HEK293 (cell line): ENCODE measurements around the gene UBASH3B.

ENCODE experiments used
- HOXC10 ChIP-seq: sonication (generic); formaldehyde crosslinking; IDR thresholded peaks from 2 replicates; pipeline ENCODE4 v1.8.1; 2023; ENCODE audit warnings: mild to moderate bottlenecking, missing genetic modification reagents
- KLF8 ChIP-seq: fragments of 450-650 bp; formaldehyde crosslinking; IDR thresholded peaks from 2 replicates; pipeline ENCODE4 v1.5.1; 2016; ENCODE audit warnings: missing biosample characterization, missing genetic modification characterization
- MEIS1 ChIP-seq: sonication (generic); formaldehyde crosslinking; IDR thresholded peaks from 2 replicates; pipeline ENCODE4 v1.8.1; 2022; ENCODE audit warnings: missing genetic modification reagents, mild to moderate bottlenecking, borderline replicate concordance
- OVOL3 ChIP-seq: fragments of 450-650 bp; formaldehyde crosslinking; IDR thresholded peaks from 2 replicates; pipeline ENCODE4 v1.5.1; 2016; ENCODE audit warnings: missing biosample characterization, missing genetic modification characterization
- PBX3 ChIP-seq: sonication (generic); formaldehyde crosslinking; IDR thresholded peaks from 2 replicates; pipeline ENCODE4 v1.8.1; 2022; ENCODE audit warnings: mild to moderate bottlenecking, moderate library complexity, missing genetic modification reagents
- PRDM4 ChIP-seq: fragments of 450-650 bp; formaldehyde crosslinking; IDR thresholded peaks from 2 replicates; pipeline ENCODE4 v1.5.1; 2017; ENCODE audit warnings: missing biosample characterization, missing genetic modification characterization
- PRDM6 ChIP-seq: fragments of 450-650 bp; formaldehyde crosslinking; IDR thresholded peaks from 2 replicates; pipeline ENCODE4 v1.5.1; 2017; ENCODE audit warnings: missing biosample characterization, missing genetic modification characterization
- SCRT1 ChIP-seq: fragments of 450-650 bp; formaldehyde crosslinking; IDR thresholded peaks from 2 replicates; pipeline ENCODE4 v1.5.1; 2016; ENCODE audit warnings: missing biosample characterization, missing genetic modification characterization, borderline replicate concordance
- SP7 ChIP-seq: fragments of 450-650 bp; formaldehyde crosslinking; IDR thresholded peaks from 2 replicates; pipeline ENCODE4 v1.5.1; 2016; ENCODE audit warnings: missing biosample characterization, missing genetic modification characterization
- TCF7L2 ChIP-seq: IDR thresholded peaks from 2 replicates; pipeline ENCODE4 v1.6.1; 2011; ENCODE audit warnings: low read depth, mild to moderate bottlenecking, inconsistent platforms, low read length, moderate library complexity, borderline replicate concordance
- ZBTB11 ChIP-seq: fragments of 450-650 bp; formaldehyde crosslinking; conservative IDR thresholded peaks from 2 replicates; pipeline ENCODE4 v1.5.1; 2016; ENCODE audit warnings: low read depth, missing biosample characterization, missing genetic modification characterization
- ZBTB44 ChIP-seq: fragments of 450-650 bp; IDR thresholded peaks from 2 replicates; pipeline ENCODE4 v1.5.1; 2018; ENCODE audit warnings: missing biosample characterization, mild to moderate bottlenecking, missing genetic modification characterization
- ZBTB48 ChIP-seq: fragments of 450-650 bp; formaldehyde crosslinking; IDR thresholded peaks from 2 replicates; pipeline ENCODE4 v1.5.1; 2016; ENCODE audit warnings: missing biosample characterization, missing genetic modification characterization
- ZEB2 ChIP-seq: fragments of 450-650 bp; formaldehyde crosslinking; IDR thresholded peaks from 2 replicates; pipeline ENCODE4 v1.5.1; 2016; ENCODE audit warnings: missing biosample characterization, missing genetic modification characterization
- ZNF114 ChIP-seq: fragments of 450-650 bp; formaldehyde crosslinking; IDR thresholded peaks from 2 replicates; pipeline ENCODE4 v1.5.0; 2017; ENCODE audit warnings: missing biosample characterization, missing genetic modification characterization
- ZNF211 ChIP-seq: fragments of 450-650 bp; formaldehyde crosslinking; IDR thresholded peaks from 2 replicates; pipeline ENCODE4 v1.5.1; 2016; ENCODE audit warnings: low read depth, missing biosample characterization, missing genetic modification characterization
- ZNF26 ChIP-seq: fragments of 450-650 bp; formaldehyde crosslinking; IDR thresholded peaks from 2 replicates; pipeline ENCODE4 v1.5.1; 2016; ENCODE audit warnings: missing biosample characterization, missing genetic modification characterization
- ZNF449 ChIP-seq: fragments of 450-650 bp; formaldehyde crosslinking; IDR thresholded peaks from 2 replicates; pipeline ENCODE4 v1.5.1; 2017; ENCODE audit warnings: missing biosample characterization, mild to moderate bottlenecking, missing genetic modification characterization, moderate library complexity
- ZNF513 ChIP-seq: fragments of 450-650 bp; IDR thresholded peaks from 2 replicates; pipeline ENCODE4 v1.5.1; 2018; ENCODE audit warnings: missing biosample characterization, missing genetic modification characterization
- ZNF555 ChIP-seq: fragments of 450-650 bp; formaldehyde crosslinking; conservative IDR thresholded peaks from 2 replicates; pipeline ENCODE4 v1.5.1; 2017; ENCODE audit warnings: missing biosample characterization, mild to moderate bottlenecking, missing genetic modification characterization, inconsistent platforms
- ZNF560 ChIP-seq: fragments of 450-650 bp; formaldehyde crosslinking; IDR thresholded peaks from 2 replicates; pipeline ENCODE4 v1.5.1; 2017; ENCODE audit warnings: missing biosample characterization, missing genetic modification characterization, borderline replicate concordance
- ZNF776 ChIP-seq: fragments of 450-650 bp; formaldehyde crosslinking; IDR thresholded peaks from 2 replicates; pipeline ENCODE4 v1.5.0; 2017; ENCODE audit warnings: missing biosample characterization, missing genetic modification characterization, borderline replicate concordance
- ZNF837 ChIP-seq: fragments of 450-650 bp; formaldehyde crosslinking; IDR thresholded peaks from 2 replicates; pipeline ENCODE4 v1.5.1; 2016; ENCODE audit warnings: missing biosample characterization, missing genetic modification characterization
- ZSCAN16 ChIP-seq: fragments of 450-650 bp; formaldehyde crosslinking; IDR thresholded peaks from 2 replicates; pipeline ENCODE4 v1.5.1; 2016; ENCODE audit warnings: missing biosample characterization, missing genetic modification characterization

Gene UBASH3B

GRCh38 chr11:122733318-122733717 is 77.8 kb downstream of the UBASH3B start (continued):
- TF ChIP-seq ZEB2 (tag by site-specific recombination): peak; percentile 49
- no peak for TF ChIP-seq MEIS1 (CRISPR knock-in tag)
- TF ChIP-seq PRDM6 (tag by site-specific recombination): peak; percentile 60
- no peak for TF ChIP-seq ZNF513 (tag by site-specific recombination)
- TF ChIP-seq ZNF837 (tag by site-specific recombination): no peak
- TF ChIP-seq ZNF26 (tag by site-specific recombination): no peak
- TF ChIP-seq PRDM4 (tag by site-specific recombination): no peak
- TF ChIP-seq ZBTB48: no peak
- TF ChIP-seq ZBTB44: peak; percentile 40; the same call in 1 of the 2 replicates
- TF ChIP-seq ZBTB11 (tag by site-specific recombination): no peak
- 0 out of 2 replicates have a peak, but pooled peaks have one; percentile 26 for TF ChIP-seq TCF7L2
- no peak for TF ChIP-seq SP7 (tag by site-specific recombination)
- no peak for TF ChIP-seq ZNF555
- TF ChIP-seq KLF8 (tag by site-specific recombination): no peak
- TF ChIP-seq ZNF211 (tag by site-specific recombination): no peak
- TF ChIP-seq OVOL3: peak; percentile 49; the same call in 1 of the 2 replicates
- no peak for TF ChIP-seq ZNF560 (tag by site-specific recombination)
- no peak for TF ChIP-seq ZNF114 (tag by site-specific recombination)
- TF ChIP-seq PBX3 (CRISPR knock-in tag): no peak
- peak; percentile 67; the same call in 1 of the 2 replicates for TF ChIP-seq SCRT1 (tag by site-specific recombination)
- no peak for TF ChIP-seq ZNF449 (tag by site-specific recombination)
- TF ChIP-seq ZSCAN16 (tag by site-specific recombination): no peak
- TF ChIP-seq ZNF776 (tag by site-specific recombination): no peak
- no peak for TF ChIP-seq HOXC10
